Thyroid gland (tissue), 4 donors: ENCODE data around the gene ALPI.

ENCODE experiments used
- CTCF ChIP-seq, 6 experiments: fragments of 200-600 bp in 3 of 6; fragments of 450-650 bp in 3 of 6; sonication (generic) in 3 of 6; IDR thresholded peaks; one replicate each; pipeline ENCODE4 v1.5.1; 2016 to 2019; ENCODE audit warnings: antibody characterized with exemption in 6 of 6, mild to moderate bottlenecking in 2 of 6, inconsistent platforms in 1 of 6, moderate library complexity in 1 of 6
- POLR2A ChIP-seq, 2 donors: fragments of 450-650 bp; IDR thresholded peaks; one replicate each; pipeline ENCODE4 v1.6.1; 2017; ENCODE audit warnings: antibody characterized with exemption in 2 of 2, mild to moderate bottlenecking in 2 of 2, moderate library complexity in 1 of 2

DNA sequence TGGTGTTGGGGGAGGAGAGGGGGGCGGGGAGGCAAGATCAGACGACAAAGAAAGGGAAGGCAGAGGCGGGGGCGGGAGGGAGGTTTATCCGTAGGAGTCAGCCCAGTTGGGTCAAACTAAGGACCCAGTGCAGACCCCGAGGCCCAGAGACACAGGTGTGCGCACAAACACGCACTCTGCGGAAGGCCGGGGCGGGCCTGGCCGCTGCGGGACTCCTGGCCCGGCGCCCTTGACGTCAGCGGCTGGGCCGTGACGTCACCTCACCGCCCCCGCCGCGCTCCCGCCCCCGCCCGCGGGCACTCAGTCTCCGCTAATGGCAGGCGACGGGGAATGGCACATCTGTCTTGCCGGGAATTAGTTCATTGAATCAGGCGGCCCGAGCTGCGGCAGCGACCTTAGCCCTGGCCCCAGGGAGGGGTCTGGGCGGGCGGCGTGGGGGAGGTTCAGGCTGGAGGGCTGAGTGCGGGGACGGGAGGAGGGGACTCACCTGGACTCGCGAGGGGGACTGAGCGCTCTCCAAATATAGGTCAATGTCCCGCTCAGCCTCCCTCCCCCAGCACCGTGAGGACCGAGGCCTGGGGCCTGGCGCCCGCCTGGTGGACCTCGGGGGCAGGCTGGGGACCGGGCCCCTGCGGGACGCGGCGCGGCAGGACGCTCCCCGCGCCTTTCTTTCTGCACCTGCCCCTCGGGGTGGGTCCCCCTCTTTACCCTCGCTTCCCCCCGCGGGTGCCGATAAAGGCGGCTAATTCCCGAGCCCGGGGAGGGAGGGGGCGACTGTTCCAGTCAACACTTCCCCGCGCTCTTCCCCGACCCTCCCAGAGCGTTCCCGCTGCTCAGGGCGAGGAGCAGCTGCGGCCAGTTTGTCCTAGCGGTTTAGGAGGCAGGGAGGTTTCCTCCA lies 47.2 kb downstream of the ALPI start:
- TF ChIP-seq POLR2A (IDR thresholded peaks at IDR 0.05) (no peak), CTCF (IDR thresholded peaks at IDR 0.05) (no peak)
